Upper lobe of right lung (tissue), 1 donor: ENCODE data around the gene PTGS2. TPM values are rescaled to one million over a fixed set of nuclear protein-coding genes. Genes with fewer than 3 reads are reported as not detected.

ENCODE experiments used
- ATAC-seq: fragments of 200-7000 bp; cut with Tn5 transposase; one replicate; pipeline ENCODE4 v1.9.1; 2020; ENCODE audit warnings: mild to moderate bottlenecking, moderate library complexity
- DNase-seq: peaks from one replicate; pipeline ENCODE4 v3.0.0-alpha.2; 2020
- H3K27ac ChIP-seq: fragments of 200-600 bp; one replicate; pipeline ENCODE4 v1.8.0; 2022
- H3K27me3 ChIP-seq: fragments of 200-600 bp; one replicate; pipeline ENCODE4 v1.8.0; 2022; ENCODE audit warnings: mild to moderate bottlenecking
- H3K36me3 ChIP-seq: fragments of 200-600 bp; one replicate; pipeline ENCODE4 v1.8.0; 2022
- H3K4me1 ChIP-seq: fragments of 200-600 bp; one replicate; pipeline ENCODE4 v1.8.0; 2022
- H3K4me3 ChIP-seq: fragments of 200-600 bp; one replicate; pipeline ENCODE4 v1.8.0; 2022; ENCODE audit warnings: mild to moderate bottlenecking
- H3K9me3 ChIP-seq: fragments of 200-600 bp; one replicate; pipeline ENCODE4 v1.8.0; 2022
- CTCF ChIP-seq: fragments of 200-600 bp; IDR thresholded peaks from one replicate; pipeline ENCODE4 v1.8.0; 2022; ENCODE audit warnings: antibody characterized with exemption
- intact Hi-C: fragments of 100-400 bp; cut with DNase I; formaldehyde crosslinking; loops from one replicate; pipeline ENCODE4 v1.11.0; 2022
- total RNA-seq: library from RNA; stranded (reverse); fragmentation: NEBNext Ultra II Directional; extraction: Animal tissue kit (Norgen Biotek cat#: 25700); gene quantifications from one replicate; pipeline ENCODE4 v1.2.1, GENCODE V29; 2021
- donor health status: DM: no; HTN: yes; CAD: no; lungs with severe emphysema.

PTGS2 gene
- total RNA-seq, 1 donor from 2014 or later, result 30.4 TPM

DNA sequence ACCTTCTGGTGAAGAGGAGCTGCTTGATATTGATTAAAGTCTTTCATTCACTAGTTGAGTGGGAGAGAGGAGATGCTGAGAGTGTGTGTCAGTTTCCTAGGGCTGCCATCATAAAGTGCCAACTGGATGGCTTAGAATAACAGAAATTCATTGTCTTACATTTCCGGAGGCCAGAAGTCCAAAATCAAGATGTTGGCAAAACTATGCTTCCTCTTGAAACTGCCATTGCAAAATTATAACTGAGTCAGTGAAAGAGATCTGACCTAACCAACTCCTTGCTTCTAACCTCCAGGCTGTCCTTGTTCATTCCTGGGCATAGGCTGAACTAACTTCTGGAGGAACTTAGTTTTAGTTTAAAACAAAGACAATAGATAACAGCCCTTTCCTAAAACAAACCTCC, 47.1 kb downstream of the PTGS2 start:
- no peak for ATAC-seq
- H3K4me3 ChIP-seq, result no peak overlapping the region
- no peaks in the 10 kb centered on the region for H3K4me1 ChIP-seq
- intact Hi-C loops, result no loop called here
- TF ChIP-seq CTCF, result no peak
- no peaks in the 10 kb centered on the region for H3K27me3 ChIP-seq
- H3K36me3 ChIP-seq, result no peaks in the 10 kb centered on the region
- H3K9me3 ChIP-seq, result no peaks in the 10 kb centered on the region
- no peak overlapping the region for H3K27ac ChIP-seq
- DNase-seq, result no peak

DNA sequence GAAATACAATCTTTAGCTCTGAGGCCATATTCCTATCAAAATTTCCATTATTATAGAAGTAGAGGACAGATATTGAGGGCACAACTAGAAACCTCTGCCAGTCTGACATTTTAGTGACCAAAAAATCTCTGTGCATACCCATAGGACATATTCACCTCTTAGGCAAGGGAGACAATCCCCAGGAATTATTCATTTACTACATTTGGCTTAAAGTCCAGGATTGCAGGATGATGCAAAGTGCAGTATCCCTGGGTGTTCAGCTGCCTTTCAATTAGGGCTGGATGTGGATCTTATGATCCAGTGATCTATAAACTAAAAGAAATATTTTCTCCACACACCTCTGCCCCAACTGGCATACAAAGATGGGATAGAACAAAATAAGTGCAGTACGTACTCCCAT, 50.9 kb downstream of the PTGS2 start:
- no peak overlapping the region for H3K4me3 ChIP-seq
- no peaks in the 10 kb centered on the region for H3K27me3 ChIP-seq
- intact Hi-C loops, result no loop called here
- ATAC-seq, result no peak
- peaks cover 6% of the 10 kb centered on the region for H3K4me1 ChIP-seq
- no peaks in the 10 kb centered on the region for H3K9me3 ChIP-seq
- no peak for DNase-seq
- no peak overlapping the region for H3K27ac ChIP-seq
- no peak for TF ChIP-seq CTCF
- no peaks in the 10 kb centered on the region for H3K36me3 ChIP-seq

GRCh38 chr1:186628910-186629309, 51.3 kb downstream of the PTGS2 start:
- Histone ChIP-seq H3K36me3 (no peaks in the 10 kb centered on the region), H3K4me1 (peaks cover 6% of the 10 kb centered on the region), H3K4me3 (no peak overlapping the region), H3K27me3 (no peaks in the 10 kb centered on the region), H3K9me3 (no peaks in the 10 kb centered on the region), H3K27ac (no peak overlapping the region)
- TF ChIP-seq CTCF, result no peak
- DNase-seq, result no peak
- no peak for ATAC-seq
- intact Hi-C loops, result no loop called here

DNA sequence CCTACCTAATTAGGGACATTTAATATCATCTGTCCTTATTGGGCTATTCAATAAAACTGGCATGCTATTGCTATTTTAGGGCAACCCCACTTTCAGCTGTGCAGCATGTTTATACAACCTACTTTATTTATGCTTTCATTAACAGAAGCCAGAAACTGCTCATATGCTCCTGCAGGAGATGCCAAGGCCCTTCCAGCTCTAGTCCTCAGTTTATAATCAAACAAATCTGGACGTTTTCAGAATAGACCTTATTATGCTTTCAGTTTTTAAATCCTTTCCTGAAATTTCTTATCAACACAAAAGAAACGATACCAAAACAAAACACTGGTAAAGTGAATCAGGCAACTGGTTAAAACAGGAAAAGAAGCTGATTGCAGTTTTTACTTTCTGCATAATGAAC, 53.2 kb downstream of the PTGS2 start:
- Histone ChIP-seq H3K4me1 (peaks cover 6% of the 10 kb centered on the region), H3K36me3 (no peaks in the 10 kb centered on the region), H3K4me3 (no peak overlapping the region), H3K27ac (no peak overlapping the region), H3K27me3 (no peaks in the 10 kb centered on the region), H3K9me3 (no peaks in the 10 kb centered on the region)
- no peak for DNase-seq
- ATAC-seq, result no peak
- TF ChIP-seq CTCF, result no peak
- intact Hi-C loops, result no loop called here

GRCh38 chr1:186626356-186626932, 53.8 kb downstream of the PTGS2 start:
- H3K27me3 ChIP-seq, result no peaks in the 10 kb centered on the region
- H3K27ac ChIP-seq, result peak overlapping the region; percentile 36
- H3K4me3 ChIP-seq, result no peak overlapping the region
- ATAC-seq (no peak), DNase-seq (no peak)
- H3K4me1 ChIP-seq, result peaks cover 6% of the 10 kb centered on the region
- no peak for TF ChIP-seq CTCF
- H3K9me3 ChIP-seq, result no peaks in the 10 kb centered on the region
- H3K36me3 ChIP-seq, result no peaks in the 10 kb centered on the region
- intact Hi-C loops, result no loop called here

- ATAC-seq, result peak; percentile 61
Observed at GRCh38 chr1:186623551-186623950, 56.7 kb downstream of the PTGS2 start.

More at GRCh38 chr1:186623551-186623950, 56.7 kb downstream of the PTGS2 start:
- intact Hi-C loops, result no loop called here
- Histone ChIP-seq H3K9me3 (no peaks in the 10 kb centered on the region), H3K36me3 (no peaks in the 10 kb centered on the region), H3K27ac (no peak overlapping the region), H3K4me1 (peaks cover 6% of the 10 kb centered on the region), H3K4me3 (no peak overlapping the region), H3K27me3 (no peaks in the 10 kb centered on the region)
- no peak for TF ChIP-seq CTCF
- no peak for DNase-seq
